ENCODE results near the gene HLA-DPB1.

DNA sequence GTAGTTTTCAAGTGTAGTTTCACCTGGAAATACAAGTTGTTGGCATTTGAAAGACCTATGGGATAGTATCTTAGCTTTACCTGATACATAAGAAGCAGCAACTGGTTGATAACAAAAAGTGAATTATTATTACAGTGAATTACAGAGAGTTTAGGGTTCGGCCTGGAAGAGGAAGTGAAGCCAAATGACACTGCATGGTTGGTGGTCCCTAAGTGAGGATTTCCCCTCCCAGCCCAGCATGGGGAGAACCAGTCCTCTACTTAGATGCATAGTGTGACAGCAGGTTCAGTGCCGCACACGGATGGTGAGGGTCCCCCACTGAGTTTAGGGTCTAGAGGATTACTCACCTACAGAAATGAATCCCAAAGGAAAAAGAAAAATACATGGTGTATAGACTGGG, 18.1 kb downstream of the HLA-DPB1 start:
- no peak for TF ChIP-seq SMC3 (IDR thresholded peaks at IDR 0.05; ENCODE audit: low read depth, low read length)
- TF ChIP-seq, protein P1, sequence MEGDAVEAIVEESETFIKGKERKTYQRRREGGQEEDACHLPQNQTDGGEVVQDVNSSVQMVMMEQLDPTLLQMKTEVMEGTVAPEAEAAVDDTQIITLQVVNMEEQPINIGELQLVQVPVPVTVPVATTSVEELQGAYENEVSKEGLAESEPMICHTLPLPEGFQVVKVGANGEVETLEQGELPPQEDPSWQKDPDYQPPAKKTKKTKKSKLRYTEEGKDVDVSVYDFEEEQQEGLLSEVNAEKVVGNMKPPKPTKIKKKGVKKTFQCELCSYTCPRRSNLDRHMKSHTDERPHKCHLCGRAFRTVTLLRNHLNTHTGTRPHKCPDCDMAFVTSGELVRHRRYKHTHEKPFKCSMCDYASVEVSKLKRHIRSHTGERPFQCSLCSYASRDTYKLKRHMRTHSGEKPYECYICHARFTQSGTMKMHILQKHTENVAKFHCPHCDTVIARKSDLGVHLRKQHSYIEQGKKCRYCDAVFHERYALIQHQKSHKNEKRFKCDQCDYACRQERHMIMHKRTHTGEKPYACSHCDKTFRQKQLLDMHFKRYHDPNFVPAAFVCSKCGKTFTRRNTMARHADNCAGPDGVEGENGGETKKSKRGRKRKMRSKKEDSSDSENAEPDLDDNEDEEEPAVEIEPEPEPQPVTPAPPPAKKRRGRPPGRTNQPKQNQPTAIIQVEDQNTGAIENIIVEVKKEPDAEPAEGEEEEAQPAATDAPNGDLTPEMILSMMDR (conservative IDR thresholded peaks at IDR 0.05; ENCODE audit: low read depth, low read length): no peak
- TF ChIP-seq POLR2A (IDR thresholded peaks at IDR 0.05; ENCODE audit: low read depth, low read length): no peak
- no peak for TF ChIP-seq MAFK (IDR thresholded peaks at IDR 0.05; ENCODE audit: low read depth, low read length)
- TF ChIP-seq CHD1 (IDR thresholded peaks at IDR 0.05; ENCODE audit: low read depth, low read length): no peak

All from IMR-90 (cell line).